GM18870 (cell line): Measurements from ENCODE around the gene HTRA3.

ENCODE experiments used
- ATAC-seq: cut with Tn5 transposase; IDR thresholded peaks from one replicate; pipeline ENCODE4 v1.9.1; 2021; ENCODE audit warnings: moderate library complexity; ENCODE audit not compliant: unreplicated experiment

Gene HTRA3

DNA sequence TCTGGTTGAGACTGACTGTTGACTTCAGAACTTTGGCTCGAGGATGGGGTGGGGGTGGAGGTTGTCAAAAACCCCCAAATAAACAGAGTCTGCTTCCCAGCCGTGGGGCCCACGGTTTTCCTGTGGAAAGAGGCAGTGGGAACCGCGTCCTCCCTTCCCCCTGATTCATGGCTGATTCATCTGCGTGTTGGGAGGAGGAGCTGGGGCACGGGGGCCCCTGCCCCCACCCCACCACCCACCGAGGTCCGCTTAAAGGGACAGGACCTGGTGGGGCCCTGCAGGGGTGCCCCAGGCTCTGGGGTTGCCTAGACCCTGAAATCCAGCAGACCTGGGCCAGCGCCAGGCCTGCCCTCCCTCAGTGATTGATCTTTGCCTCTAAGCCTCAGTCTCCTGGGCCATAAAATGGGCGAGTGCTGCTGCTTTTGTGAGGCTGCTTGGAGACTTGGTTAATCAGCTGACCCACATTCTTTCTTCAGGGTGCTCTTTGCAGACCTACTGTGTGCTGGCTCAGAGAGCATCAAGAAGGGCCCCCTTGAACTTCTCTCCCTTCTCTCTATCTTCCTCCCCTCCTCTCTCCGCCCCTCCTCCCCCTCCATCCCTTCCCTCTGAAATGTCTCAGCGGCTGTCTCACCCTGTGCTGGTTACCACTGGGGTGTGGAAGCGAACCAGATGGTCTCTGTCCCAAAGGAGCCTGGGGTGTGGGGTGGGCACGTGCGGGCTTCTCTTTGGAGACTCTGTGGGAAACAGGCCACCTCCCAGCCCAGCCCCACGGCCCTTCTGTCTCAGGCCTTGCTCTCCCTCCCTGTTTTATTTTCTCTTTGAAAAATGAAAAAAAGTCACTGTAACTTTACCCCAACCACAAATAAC is 9.1 kb downstream of the HTRA3 start:
- no peak for ATAC-seq

GRCh38 chr4:8279321-8280157 is 10.0 kb downstream of the HTRA3 start:
- no peak for ATAC-seq

DNA sequence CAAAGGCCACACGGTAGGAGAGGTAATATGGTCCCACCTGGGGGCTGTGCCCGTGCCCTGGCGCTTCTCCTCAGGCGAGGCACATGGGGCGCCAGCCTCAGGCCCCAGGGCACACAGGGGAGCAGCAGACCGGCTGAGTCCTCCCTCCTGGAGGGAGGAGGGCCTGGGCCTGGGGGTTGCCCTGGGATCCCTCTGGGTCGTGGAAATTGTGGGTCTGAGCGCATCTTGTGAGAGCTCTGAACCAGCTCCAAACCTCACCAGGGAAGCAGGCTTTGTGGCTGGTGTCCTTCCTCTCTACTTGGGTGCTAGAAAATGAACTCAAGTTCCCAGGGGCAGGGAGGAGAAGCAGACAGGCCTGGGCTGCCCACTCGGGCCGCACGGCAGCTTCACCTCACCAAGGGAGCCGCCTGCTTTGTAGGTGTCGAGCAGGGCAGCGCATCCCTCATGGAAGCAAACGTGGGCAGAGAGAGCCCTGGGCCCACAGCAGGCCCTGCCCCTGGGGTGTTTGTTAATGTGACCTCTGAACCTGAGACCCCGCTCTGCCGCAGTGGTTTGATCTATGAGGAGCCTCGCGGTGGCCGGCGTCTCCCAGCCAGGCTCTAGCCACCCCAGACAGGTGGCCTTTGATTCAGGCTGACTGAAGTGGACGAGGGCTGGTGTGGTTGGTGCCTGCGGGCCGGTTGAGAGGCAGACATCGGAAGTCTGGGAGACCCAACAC is 10.8 kb downstream of the HTRA3 start:
- ATAC-seq = no peak

DNA sequence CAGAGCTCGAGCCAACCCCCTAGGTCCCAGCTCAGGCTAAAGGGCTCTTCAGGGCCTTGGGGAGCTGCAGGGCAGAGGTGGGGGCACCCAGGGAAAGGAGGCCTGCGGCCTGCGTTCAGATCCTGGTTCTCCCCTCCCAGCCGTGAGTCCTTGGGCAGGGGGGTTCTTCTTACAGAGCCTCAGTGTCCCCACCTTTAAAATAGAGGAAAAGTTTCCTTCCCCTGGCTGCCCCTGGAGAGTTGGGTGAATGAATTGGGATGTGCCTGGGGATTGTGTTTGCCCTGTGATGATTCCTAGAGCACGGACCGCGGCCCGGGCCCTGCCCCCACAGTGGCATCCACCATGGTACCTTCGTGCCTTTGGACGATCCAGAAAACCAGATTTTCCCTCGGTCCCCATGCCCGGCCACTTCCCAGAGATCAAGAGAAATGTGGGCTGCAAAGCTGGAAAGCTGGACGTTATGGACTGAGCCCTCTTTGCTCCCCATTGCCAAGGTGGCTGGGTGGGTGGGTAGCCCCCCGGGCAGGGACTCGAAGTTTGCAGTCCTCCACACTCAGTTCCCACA is 11.4 kb downstream of the HTRA3 start:
- no peak for ATAC-seq

DNA sequence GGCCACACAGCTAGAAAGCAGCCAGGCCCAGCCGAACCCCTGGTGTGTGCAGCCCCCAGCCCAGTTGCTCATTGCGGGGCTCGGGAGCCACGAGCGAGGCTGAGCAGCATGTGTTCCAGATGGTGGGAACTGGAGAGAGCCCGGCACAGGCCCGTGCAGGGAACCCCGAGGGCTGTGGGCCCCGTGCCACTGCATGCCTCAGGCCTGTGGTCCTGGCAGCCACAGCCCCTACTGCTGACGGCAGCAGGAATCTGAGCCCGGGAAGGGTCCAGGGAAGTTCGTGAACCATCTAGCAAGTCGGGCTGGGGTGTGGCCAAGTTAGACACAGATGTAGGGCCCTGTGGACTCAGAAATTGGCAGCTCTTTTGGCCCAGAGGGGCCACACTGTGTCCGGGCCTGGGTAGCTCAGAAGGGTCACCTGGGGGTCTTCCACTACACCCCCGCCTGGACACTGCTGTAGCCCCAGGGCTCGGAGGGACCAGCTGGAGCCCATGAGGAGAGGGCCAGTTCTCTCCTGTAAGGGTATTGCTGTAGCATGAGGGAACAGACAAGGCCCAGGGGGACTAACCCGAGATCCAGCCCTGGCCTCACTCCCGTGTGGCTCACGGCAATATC is 12.1 kb downstream of the HTRA3 start:
- ATAC-seq = no peak

DNA sequence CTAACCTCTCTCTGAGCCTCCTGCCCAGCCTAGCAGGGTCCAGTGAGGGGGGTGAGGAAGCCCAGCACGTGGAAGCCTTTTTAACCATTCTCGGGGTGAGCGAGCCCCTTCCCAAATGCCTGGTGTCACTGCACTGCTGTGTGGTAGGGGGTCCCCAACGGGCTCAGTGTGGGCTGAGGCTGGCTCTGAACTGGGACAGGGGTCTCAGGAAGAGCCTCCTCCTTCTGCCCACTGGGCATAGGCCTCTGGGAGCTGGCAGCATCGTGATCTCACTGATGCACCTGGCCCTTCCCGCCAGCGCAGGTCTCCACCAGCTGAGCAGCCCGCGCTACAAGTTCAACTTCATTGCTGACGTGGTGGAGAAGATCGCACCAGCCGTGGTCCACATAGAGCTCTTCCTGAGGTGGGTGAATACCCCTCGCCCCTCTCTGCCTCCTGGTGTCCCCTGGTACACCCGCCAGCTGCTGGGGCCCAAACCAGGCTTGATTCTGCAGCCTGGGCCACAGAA is 12.6 kb downstream of the HTRA3 start:
- no peak for ATAC-seq

- no peak for ATAC-seq
Measured at GRCh38 chr4:8282742-8283141, 13.2 kb downstream of the HTRA3 start.

DNA sequence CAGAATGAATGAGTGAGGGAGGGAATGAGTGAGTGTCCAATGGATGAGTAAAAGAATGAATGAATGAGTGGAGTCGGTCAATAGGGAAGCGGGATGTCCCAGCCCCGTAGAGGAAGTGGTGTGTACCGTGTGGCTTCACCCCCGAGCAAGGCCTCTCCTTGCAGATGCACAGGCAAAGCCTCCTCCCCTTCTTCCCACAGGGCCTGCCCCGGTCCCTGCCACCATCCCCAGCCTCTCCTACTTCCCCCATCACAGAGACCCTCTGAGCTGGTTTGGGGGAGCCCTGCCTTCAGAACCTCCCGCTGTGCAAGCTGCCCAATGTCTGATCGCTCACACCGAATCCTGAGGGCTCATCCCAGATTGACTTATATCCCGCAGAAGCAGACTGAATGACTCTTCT is 13.6 kb downstream of the HTRA3 start:
- ATAC-seq = no peak

DNA sequence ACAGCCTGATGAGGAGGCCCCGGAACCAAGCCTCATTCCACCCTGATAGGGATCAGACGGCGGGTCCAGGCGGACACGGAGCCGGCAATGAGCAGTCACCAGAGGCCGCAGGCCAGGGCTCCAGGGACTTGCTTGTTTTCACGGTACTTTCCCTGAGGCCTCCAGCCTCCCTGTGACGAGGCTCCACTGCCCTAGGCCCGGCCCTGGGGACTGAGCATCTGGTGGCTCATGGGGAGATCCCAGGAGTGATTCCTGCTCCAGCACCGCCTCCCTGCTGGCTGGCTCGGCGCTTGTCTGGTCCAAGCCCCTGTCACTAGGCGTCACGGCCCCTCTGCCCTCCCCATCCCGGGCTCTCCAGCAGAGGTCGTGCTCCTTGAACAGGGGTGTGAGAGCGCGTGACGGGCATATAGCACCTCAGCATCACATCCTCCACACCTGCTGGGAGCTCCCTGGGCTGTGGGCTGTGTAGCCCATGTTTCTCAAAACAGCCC is 14.1 kb downstream of the HTRA3 start:
- no peak for ATAC-seq

GRCh38 chr4:8284391-8284790 is 14.8 kb downstream of the HTRA3 start:
- ATAC-seq = no peak

- no peak for ATAC-seq
Measured at GRCh38 chr4:8285143-8285975, 15.8 kb downstream of the HTRA3 start.

GRCh38 chr4:8285976-8286718 is 16.6 kb downstream of the HTRA3 start:
- no peak for ATAC-seq

- no peak for ATAC-seq
Measured at GRCh38 chr4:8286719-8287342, 17.3 kb downstream of the HTRA3 start.

DNA sequence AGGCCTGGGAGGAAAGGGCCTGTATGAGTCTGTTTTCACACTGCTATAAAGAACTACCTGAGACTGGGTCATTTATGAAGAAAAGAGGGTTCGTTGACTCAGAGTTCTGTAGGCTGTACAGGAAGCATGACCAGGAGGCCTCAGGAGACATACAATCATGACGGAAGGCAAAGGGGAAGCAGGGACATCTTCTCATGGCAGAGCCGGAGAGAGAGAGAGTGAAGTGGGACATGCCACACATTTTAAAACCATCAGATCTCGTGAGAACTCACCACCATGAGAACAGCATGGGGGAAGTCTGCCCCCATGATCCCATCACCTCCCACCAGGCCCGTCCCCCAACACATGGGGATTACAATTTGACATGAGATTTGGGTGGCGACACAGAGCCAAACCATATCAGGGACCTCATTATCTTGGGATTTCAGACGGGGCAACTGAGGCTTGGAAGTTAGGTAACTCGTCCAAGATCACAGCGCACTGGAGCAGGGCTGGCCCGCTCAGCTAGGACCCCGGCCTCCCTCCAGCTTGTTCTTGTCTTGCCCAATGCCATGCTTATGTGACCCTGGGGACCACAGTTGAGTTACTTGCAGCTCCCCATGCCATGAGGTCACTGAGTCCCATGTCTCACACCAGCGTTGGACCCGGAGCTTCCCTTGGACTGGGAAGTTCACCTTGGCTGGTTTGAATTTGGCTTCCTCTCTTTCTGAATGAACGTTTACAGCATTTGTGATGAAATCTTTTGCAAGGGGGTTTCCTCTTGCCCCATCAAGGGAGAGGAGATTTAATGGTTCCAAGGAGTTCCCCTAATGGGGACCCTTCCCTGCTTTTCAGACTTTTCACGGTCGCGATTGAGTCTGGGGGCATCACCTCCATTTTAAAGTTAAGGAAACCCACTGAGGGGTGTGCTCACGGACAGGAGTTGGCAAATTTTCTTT is 18.1 kb downstream of the HTRA3 start:
- ATAC-seq = no peak

- no peak for ATAC-seq
Measured at GRCh38 chr4:8289151-8289750, 19.7 kb downstream of the HTRA3 start.

DNA sequence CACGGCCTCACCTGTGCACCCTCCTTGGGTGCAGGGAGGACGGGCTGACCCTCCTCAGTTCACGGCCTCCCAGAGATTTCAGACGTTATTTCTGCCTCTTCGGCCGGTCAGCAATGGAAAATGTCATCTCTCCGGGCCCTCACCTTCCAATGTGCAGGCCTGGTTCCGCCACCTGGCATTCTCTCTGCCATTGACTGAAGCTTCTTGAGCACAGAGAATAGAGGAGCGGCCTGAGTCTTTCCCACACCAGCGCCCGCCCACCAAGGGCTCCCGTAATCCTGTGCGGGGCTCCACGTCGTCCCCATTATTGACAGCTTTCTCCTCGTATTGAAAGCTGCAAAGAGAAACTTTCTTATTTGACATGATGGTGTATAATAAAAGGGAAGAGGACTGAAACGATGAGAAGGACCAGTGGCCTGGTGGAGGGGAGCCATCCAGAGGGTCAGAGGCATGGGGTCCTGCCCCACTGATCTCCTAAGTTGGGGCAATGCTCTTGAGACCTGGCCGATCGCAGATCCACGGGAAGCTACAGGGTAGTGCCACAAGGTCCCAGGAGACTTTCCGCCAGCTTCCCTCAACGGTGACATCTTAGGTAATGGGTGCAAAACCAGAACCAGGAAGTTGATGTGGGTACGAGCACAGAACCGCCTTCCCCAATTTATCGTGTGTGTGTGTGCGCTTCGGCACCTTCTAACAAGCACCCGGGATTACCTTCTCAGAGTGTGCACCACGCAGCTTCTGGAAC is 20.6 kb downstream of the HTRA3 start:
- ATAC-seq = no peak
